NCI-H2196 treated with DMSO at 0.1 percent for 48 hours (cell line): ENCODE measurements around the gene ZNF281.
"Not testable (repeated sequence)": the region's sequence is repeated elsewhere in the genome, so short reads cannot be mapped to it uniquely, and the experiment has no call there.

Experiments used
- DNase-seq: peaks from one replicate; lab custom pipeline; 2025; ENCODE audit not compliant: unreplicated experiment; lab: John Stamatoyannopoulos, UW

Gene ZNF281

DNA sequence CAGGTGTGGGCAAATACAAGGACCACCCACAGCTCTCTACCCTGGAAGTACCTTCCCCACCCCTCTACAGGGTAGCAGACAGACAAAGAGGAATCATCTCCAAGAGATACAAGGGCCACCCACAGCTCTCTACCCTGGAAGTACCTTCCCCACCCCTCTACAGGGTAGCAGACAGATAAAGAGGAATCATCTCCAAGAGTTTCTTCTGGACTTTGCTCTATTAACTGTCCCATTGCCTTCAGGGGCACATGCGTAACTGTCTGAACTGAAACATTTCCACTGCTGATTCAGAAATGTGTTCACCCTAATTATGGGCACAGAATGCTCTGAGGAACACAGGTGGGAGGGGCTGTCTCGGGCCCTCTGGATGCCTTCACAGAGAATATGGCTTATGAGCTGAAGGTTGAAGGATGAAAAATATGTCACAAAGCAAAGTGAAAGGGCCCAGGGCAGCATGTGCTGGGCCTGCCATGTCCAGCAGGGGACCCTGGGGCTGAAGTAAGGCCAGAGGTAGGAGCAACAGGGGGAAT is 43.9 kb downstream of the ZNF281 start:
- DNase-seq = no peak

DNA sequence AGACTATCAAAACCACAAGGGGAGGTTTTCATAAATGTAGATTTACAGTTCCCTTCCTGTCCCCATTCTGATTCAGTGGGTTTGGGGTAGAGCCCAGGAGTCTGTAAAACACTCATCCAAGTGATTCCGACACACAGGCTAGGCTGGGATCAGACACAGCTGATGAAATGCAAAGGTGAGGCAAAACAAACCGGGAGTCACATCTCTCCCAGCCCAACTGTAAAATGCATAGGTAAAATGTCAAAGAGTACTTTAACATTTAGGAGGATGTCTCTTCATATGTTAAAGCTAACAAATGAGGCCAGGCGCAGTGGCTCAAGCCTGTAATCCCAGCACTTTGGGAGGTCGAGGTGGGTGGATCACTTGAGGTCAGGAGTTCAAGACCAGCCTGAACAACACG is 45.0 kb downstream of the ZNF281 start:
- no peak for DNase-seq

DNA sequence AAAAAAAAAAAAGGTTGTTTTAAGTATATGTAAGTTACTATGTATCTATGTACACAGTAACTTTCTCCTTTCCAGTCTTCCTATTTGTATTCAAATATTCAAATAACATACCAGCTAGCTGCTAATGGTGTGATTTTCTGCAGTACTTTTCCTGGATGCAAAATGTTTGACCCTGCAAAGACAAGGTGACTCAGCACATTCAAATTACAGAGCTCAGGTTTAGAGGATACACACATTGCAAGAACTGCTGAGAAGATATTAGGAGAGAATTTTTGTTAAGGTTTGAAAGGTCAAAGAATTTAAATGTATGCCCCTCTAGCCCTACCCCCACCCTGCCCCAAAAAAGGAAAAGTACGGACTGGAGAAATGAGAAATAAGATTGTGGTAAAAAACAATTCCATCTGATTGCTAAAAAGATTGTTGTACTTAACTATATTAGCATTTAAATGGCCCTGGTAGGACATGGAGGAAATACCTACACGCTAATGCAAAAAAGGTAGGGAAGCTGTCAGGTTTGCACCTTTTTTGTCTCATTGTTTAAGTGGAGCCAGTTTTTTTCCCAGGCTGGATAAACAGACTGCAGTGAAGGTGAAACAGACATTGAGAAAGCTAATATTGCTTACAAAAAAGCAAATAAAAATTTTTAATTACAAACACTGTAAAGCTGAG is 45.6 kb downstream of the ZNF281 start:
- DNase-seq = no peak

DNA sequence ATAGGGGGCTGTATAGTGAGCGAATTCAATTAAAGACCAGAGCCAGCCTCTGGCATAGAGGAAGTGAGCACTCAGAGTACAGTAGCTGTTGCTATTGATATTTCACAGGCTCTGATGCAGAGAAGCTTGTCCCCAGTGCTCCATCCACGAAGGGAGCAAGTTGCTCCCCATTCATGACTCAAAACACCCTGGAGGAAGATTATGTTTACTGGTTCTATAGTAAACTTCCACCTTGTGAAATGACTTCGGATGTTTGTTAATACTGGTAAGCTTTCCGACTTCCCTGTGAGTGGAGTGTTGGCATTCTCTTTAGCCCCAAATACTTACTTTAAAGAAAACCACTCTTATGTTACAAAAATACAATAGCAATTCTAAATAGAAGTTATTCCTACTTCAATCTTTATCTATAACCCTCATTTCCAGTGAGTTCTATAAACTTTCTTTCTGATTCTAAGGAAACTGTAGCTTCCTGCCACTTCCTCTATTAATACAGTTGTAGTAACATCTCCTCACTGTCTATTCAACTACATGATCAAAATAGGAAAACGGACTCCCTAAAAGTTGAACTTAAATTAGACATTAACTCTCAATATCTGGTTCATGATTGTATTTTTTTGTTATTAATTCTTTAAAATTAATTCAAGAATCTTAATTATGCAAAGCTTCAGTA is 46.4 kb downstream of the ZNF281 start:
- DNase-seq = no peak

DNA sequence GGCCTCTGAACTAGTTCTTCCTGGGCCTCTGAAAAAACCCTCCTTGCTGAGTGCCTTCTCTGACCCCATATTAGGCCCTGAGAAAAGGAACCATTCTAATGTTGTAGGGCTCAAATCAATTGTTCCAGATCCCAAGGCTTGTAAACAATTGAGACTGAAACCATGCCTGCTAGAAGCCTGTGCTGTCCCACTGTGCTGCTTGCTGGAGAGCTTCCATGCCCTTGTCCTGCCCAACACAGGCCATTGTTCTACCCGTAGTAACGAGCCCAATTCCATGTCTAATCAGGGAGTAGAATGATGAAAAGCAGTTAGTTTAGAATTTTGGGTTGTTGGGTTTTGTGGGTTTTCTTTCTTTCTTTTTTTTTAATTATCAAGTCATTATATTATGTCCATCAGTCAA is 47.4 kb downstream of the ZNF281 start:
- DNase-seq = no peak

DNA sequence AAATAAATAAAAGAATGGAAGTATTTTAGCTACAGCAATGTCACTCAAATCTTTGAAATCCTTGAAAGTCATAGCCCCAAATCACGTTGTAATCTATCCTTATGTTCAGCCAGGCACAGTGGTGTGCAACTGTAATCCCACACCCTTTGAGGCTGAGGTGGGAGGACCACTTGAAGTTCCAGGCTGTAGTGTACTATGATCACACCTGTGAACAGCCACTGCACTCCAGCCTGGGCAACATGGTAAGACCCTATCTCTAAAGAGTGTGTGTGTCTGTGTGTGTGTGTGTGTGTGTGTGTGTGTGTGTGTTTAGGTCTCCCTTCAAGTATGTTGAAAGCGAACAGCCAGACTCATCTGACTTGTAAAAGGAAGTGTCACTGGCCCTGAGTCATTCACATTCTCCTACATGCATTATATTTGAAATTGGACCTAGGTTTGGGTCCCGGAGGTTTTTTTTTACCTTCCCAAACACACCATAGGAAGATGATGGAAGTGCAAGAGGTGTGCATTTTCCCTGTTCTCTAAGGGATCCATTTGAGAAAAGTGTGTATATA is 50.1 kb downstream of the ZNF281 start:
- no peak for DNase-seq

DNA sequence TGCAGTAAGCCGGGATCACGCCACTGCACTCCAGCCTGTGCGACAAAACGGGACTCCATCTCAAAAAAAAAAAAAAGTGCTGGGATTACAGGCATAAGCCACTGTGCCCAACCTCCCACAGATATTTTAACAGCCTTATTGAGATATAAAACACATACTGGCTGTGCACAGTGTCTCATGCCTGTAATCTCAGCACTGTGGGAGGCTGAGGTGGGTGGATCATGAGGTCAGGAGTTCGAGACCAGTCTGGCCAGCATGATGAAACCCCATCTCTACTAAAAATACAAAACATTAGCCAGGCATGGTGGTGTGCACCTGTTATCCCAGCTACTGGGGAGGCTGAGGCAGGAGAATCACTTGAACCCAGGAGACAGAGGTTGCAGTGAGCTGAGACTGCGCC is 51.9 kb downstream of the ZNF281 start:
- not testable (repeated sequence) for DNase-seq

DNA sequence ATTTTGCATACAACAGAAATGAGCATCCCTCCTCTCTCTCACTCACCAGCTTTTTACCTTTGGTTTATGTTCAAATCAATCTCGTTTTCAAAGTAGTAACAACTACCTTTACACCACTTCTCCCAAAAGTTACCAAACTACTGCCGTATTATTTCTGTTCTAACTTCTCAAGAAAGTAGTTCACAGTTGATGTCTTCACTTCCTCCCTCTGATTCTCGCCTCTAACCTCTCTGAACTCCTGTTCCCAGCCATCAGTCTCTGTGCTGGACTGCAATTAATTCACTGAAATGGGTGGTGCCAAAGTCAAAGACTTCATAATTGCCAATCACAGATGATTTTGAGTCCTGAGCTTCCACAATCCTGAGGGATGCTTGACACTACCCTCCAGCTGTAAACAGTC is 54.0 kb downstream of the ZNF281 start:
- no peak for DNase-seq
